Measurements from ENCODE around the gene HNRNPK. TPM values are rescaled to one million over a fixed set of nuclear protein-coding genes. Genes with fewer than 3 reads are reported as not detected.

The HNRNPK gene
- total and polyA plus RNA-seq, 4 donors = 137 to 403 (median 231) TPM

- Histone ChIP-seq H3K27me3 (ENCODE audit: control insufficient read depth in 4 of 4, insufficient read depth in 4 of 4, low read length in 3 of 4) (no peaks in the 10 kb centered on the region), H3K36me3 (ENCODE audit: control insufficient read depth in 4 of 4, insufficient read depth in 3 of 4, low read depth in 1 of 4, low read length in 3 of 4) (no peaks in the 10 kb centered on the region), H3K27ac (ENCODE audit: low read depth in 1 of 2, low read length in 2 of 2) (peak overlapping the region in 1 of 2 donors; percentile 69), H3K4me1 (ENCODE audit: control insufficient read depth in 4 of 4, insufficient read depth in 4 of 4, low read length in 3 of 4) (peaks cover 0 to 23% (median 3%) of the 10 kb centered on the region in 4 donors), H3K4me3 (ENCODE audit: low read depth in 1 of 3, low read length in 3 of 3) (no peak overlapping the region), H3K9ac (ENCODE audit: low read depth in 1 of 2, low read length in 2 of 2) (no peak overlapping the region), H3K9me3 (ENCODE audit: control insufficient read depth in 4 of 4, low read length in 3 of 4) (no peaks in the 10 kb centered on the region)
- no peak for DNase-seq (ENCODE audit: low spot score)
- TF ChIP-seq YY1 (IDR thresholded peaks at IDR 0.05) (no peak), FOXA2 (IDR thresholded peaks at IDR 0.05) (no peak), JUND (IDR thresholded peaks at IDR 0.05) (no peak), MAX (IDR thresholded peaks at IDR 0.05) (no peak), RXRA (IDR thresholded peaks at IDR 0.05) (no peak), CTCF (IDR thresholded peaks at IDR 0.05; ENCODE audit: low read depth, low read length, missing input control) (no peak)
- WGBS = 90% methylated on average over 3 of the region's 3 CpGs
These were observed 6.2 kb upstream of the HNRNPK start for GRCh38 chr9:83986195-83986594.

- H3K4me3 ChIP-seq (ENCODE audit: low read depth in 1 of 3, low read length in 3 of 3) = peak overlapping the region; percentile 78 to 82 (median 81)
- no peaks in the 10 kb centered on the region for H3K27me3 ChIP-seq (ENCODE audit: control insufficient read depth in 4 of 4, insufficient read depth in 4 of 4, low read length in 3 of 4)
- peaks cover 0 to 16% (median 8%) of the 10 kb centered on the region in 4 donors for H3K36me3 ChIP-seq (ENCODE audit: control insufficient read depth in 4 of 4, insufficient read depth in 3 of 4, low read depth in 1 of 4, low read length in 3 of 4)
- 2% methylated on average over 29 of the region's 29 CpGs for WGBS
- DNase-seq (ENCODE audit: low spot score) = no peak
- H3K27ac ChIP-seq (ENCODE audit: low read depth in 1 of 2, low read length in 2 of 2) = peak overlapping the region; percentile 96 to 99
- H3K4me1 ChIP-seq (ENCODE audit: control insufficient read depth in 4 of 4, insufficient read depth in 4 of 4, low read length in 3 of 4) = peaks cover 0 to 24% (median 12%) of the 10 kb centered on the region in 4 donors
- TF ChIP-seq EGR1 (IDR thresholded peaks at IDR 0.05; ENCODE audit: low read depth in 2 of 2) = no peak
- TF ChIP-seq RXRA (IDR thresholded peaks at IDR 0.05) = peak in 1 of 2 donors; percentile 33
- H3K9ac ChIP-seq (ENCODE audit: low read depth in 1 of 2, low read length in 2 of 2) = peak overlapping the region; percentile 78 to 90
- no peaks in the 10 kb centered on the region for H3K9me3 ChIP-seq (ENCODE audit: control insufficient read depth in 4 of 4, low read length in 3 of 4)
These were observed 1.3 kb upstream of the HNRNPK start for GRCh38 chr9:83981126-83981871.

GRCh38 chr9:83980395-83981125, 545 bp upstream of the HNRNPK start, which contains the start of gene RMI1:
Gene RMI1, plus strand, starts transcription at chr9:83980805. Its CDS starts 20,182 bp downstream, at chr9:84000987.
- peak within 1 kb of the TSS; percentile 90 to 93 for H3K9ac ChIP-seq (ENCODE audit: low read depth in 1 of 2, low read length in 2 of 2)
- H3K4me1 ChIP-seq (ENCODE audit: control insufficient read depth in 4 of 4, insufficient read depth in 4 of 4, low read length in 3 of 4) = peaks cover 0 to 21% (median 12%) of the 10 kb centered on the region in 4 donors
- H3K36me3 ChIP-seq (ENCODE audit: control insufficient read depth in 4 of 4, insufficient read depth in 3 of 4, low read depth in 1 of 4, low read length in 3 of 4) = peaks cover 0 to 21% (median 15%) of the 10 kb centered on the region in 4 donors
- H3K27ac ChIP-seq (ENCODE audit: low read depth in 1 of 2, low read length in 2 of 2) = peak within 1 kb of the TSS; percentile 96 to 99
- peak; percentile 99 for DNase-seq (ENCODE audit: low spot score)
- H3K9me3 ChIP-seq (ENCODE audit: control insufficient read depth in 4 of 4, low read length in 3 of 4) = no peaks in the 10 kb centered on the region
- H3K4me3 ChIP-seq (ENCODE audit: low read depth in 1 of 3, low read length in 3 of 3) = peak within 1 kb of the TSS; percentile 82 to 99 (median 92)
- H3K27me3 ChIP-seq (ENCODE audit: control insufficient read depth in 4 of 4, insufficient read depth in 4 of 4, low read length in 3 of 4) = no peaks in the 10 kb centered on the region
- under 1% methylated on average over 69 of the region's 69 CpGs for WGBS
- TF ChIP-seq ATF3 (IDR thresholded peaks at IDR 0.05) = peak; percentile 65
- peak; percentile 98 for TF ChIP-seq YY1 (IDR thresholded peaks at IDR 0.05)
- no peak for TF ChIP-seq FOXA2 (IDR thresholded peaks at IDR 0.05)
- peak; percentile 37 for TF ChIP-seq FOXA1 (IDR thresholded peaks at IDR 0.05)
- TF ChIP-seq RXRA (IDR thresholded peaks at IDR 0.05) = peak; percentile 37 to 62
- peak; percentile 73 to 90 for TF ChIP-seq EGR1 (IDR thresholded peaks at IDR 0.05; ENCODE audit: low read depth in 2 of 2)
- peak; percentile 87 for TF ChIP-seq MAX (IDR thresholded peaks at IDR 0.05)
- peak; percentile 18 to 31 for TF ChIP-seq RAD21 (IDR thresholded peaks at IDR 0.05)
- TF ChIP-seq REST (IDR thresholded peaks at IDR 0.05) = peak; percentile 94
- TF ChIP-seq JUND (IDR thresholded peaks at IDR 0.05) = peak in 1 of 2 donors; percentile 12
- peak in 1 of 2 donors; percentile 27 for TF ChIP-seq GABPA (IDR thresholded peaks at IDR 0.05 in 1 of 2, conservative IDR thresholded peaks at IDR 0.05 in 1 of 2)
- peak in 1 of 2 donors; percentile 35 for TF ChIP-seq HNF4A (conservative IDR thresholded peaks at IDR 0.05)
- TF ChIP-seq ZBTB33 (IDR thresholded peaks at IDR 0.05) = peak; percentile 100
- TF ChIP-seq SP1 (IDR thresholded peaks at IDR 0.05) = peak; percentile 85
- TF ChIP-seq TAF1 (conservative IDR thresholded peaks at IDR 0.05) = peak; percentile 90

All from liver (tissue), 9 donors.